Measurements from ENCODE around the gene CFAP43. TPM values are rescaled to one million over a fixed set of nuclear protein-coding genes. Genes with fewer than 3 reads are reported as not detected.

Gene CFAP43
- total and polyA plus RNA-seq, 2 of the 8 experiments (the other 6 are each of a cell fraction or from before 2014, with no cell fraction given): 0.11 to 0.27 TPM

DNA sequence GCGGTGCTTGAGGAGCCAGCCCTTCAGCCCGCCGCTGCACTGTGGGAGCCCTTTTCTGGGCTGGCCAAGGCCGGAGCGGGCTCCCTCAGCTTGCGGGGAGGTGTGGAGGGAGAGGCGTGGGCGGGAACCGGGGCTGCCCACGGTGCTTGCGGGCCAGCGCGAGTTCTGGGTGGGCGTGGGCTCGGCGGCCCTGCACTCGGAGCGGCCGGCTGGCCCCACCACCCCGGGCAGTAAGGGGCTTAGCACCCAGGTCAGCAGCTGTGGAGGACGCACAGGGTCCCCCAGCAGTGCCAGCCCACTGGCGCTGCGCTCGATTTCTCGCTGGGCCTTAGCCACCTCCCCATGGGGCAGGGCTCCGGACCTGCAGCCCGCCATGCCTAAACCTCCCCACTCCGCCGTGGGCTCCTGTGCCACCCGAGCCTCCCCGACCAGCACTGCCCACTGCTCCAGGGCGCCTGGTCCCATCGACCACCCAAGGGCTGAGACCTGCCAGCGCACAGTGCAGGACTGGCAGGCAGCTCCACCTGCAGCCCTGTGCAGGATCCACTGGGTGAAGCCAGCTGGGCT lies 13.0 kb upstream of the CFAP43 start (continued):
- TF ChIP-seq, protein P1, sequence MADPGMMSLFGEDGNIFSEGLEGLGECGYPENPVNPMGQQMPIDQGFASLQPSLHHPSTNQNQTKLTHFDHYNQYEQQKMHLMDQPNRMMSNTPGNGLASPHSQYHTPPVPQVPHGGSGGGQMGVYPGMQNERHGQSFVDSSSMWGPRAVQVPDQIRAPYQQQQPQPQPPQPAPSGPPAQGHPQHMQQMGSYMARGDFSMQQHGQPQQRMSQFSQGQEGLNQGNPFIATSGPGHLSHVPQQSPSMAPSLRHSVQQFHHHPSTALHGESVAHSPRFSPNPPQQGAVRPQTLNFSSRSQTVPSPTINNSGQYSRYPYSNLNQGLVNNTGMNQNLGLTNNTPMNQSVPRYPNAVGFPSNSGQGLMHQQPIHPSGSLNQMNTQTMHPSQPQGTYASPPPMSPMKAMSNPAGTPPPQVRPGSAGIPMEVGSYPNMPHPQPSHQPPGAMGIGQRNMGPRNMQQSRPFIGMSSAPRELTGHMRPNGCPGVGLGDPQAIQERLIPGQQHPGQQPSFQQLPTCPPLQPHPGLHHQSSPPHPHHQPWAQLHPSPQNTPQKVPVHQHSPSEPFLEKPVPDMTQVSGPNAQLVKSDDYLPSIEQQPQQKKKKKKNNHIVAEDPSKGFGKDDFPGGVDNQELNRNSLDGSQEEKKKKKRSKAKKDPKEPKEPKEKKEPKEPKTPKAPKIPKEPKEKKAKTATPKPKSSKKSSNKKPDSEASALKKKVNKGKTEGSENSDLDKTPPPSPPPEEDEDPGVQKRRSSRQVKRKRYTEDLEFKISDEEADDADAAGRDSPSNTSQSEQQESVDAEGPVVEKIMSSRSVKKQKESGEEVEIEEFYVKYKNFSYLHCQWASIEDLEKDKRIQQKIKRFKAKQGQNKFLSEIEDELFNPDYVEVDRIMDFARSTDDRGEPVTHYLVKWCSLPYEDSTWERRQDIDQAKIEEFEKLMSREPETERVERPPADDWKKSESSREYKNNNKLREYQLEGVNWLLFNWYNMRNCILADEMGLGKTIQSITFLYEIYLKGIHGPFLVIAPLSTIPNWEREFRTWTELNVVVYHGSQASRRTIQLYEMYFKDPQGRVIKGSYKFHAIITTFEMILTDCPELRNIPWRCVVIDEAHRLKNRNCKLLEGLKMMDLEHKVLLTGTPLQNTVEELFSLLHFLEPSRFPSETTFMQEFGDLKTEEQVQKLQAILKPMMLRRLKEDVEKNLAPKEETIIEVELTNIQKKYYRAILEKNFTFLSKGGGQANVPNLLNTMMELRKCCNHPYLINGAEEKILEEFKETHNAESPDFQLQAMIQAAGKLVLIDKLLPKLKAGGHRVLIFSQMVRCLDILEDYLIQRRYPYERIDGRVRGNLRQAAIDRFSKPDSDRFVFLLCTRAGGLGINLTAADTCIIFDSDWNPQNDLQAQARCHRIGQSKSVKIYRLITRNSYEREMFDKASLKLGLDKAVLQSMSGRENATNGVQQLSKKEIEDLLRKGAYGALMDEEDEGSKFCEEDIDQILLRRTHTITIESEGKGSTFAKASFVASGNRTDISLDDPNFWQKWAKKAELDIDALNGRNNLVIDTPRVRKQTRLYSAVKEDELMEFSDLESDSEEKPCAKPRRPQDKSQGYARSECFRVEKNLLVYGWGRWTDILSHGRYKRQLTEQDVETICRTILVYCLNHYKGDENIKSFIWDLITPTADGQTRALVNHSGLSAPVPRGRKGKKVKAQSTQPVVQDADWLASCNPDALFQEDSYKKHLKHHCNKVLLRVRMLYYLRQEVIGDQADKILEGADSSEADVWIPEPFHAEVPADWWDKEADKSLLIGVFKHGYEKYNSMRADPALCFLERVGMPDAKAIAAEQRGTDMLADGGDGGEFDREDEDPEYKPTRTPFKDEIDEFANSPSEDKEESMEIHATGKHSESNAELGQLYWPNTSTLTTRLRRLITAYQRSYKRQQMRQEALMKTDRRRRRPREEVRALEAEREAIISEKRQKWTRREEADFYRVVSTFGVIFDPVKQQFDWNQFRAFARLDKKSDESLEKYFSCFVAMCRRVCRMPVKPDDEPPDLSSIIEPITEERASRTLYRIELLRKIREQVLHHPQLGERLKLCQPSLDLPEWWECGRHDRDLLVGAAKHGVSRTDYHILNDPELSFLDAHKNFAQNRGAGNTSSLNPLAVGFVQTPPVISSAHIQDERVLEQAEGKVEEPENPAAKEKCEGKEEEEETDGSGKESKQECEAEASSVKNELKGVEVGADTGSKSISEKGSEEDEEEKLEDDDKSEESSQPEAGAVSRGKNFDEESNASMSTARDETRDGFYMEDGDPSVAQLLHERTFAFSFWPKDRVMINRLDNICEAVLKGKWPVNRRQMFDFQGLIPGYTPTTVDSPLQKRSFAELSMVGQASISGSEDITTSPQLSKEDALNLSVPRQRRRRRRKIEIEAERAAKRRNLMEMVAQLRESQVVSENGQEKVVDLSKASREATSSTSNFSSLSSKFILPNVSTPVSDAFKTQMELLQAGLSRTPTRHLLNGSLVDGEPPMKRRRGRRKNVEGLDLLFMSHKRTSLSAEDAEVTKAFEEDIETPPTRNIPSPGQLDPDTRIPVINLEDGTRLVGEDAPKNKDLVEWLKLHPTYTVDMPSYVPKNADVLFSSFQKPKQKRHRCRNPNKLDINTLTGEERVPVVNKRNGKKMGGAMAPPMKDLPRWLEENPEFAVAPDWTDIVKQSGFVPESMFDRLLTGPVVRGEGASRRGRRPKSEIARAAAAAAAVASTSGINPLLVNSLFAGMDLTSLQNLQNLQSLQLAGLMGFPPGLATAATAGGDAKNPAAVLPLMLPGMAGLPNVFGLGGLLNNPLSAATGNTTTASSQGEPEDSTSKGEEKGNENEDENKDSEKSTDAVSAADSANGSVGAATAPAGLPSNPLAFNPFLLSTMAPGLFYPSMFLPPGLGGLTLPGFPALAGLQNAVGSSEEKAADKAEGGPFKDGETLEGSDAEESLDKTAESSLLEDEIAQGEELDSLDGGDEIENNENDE (IDR thresholded peaks at IDR 0.05; ENCODE audit: insufficient replicate concordance, low read length): no peak
- TF ChIP-seq GTF2F1 (IDR thresholded peaks at IDR 0.05; ENCODE audit: borderline replicate concordance, low read depth, low read length) (no peak), CHD1 (IDR thresholded peaks at IDR 0.05; ENCODE audit: low read depth, low read length) (no peak), EGR1 (IDR thresholded peaks at IDR 0.05; ENCODE audit: borderline replicate concordance, low read depth, low read length) (no peak), SP1 (IDR thresholded peaks at IDR 0.05; ENCODE audit: low read depth, low read length) (no peak), KDM1A (IDR thresholded peaks at IDR 0.05; ENCODE audit: borderline replicate concordance, low read length) (no peak)

Data from H1 (cell line).